Measurements from ENCODE around the gene ZNF765. TPM values are rescaled to one million over a fixed set of nuclear protein-coding genes. Genes with fewer than 3 reads are reported as not detected.
"Not testable (repeated sequence)": the region's sequence is repeated elsewhere in the genome, so short reads cannot be mapped to it uniquely, and the experiment has no call there.

The ZNF765 gene

GRCh38 chr19:53471916-53472315, 77.0 kb downstream of the ZNF765 start:
- Histone ChIP-seq H2AK5ac (ENCODE audit: low read depth, low read length) (no peak overlapping the region), H3K23ac (ENCODE audit: low read depth, low read length, poor library complexity) (no peak overlapping the region), H2AFZ (ENCODE audit: low read length) (no peak overlapping the region), H3K14ac (ENCODE audit: low read length) (no peak overlapping the region), H3K27me3 (ENCODE audit: control insufficient read depth in 3 of 3, insufficient read depth in 3 of 3, low read depth in 1 of 3, low read length in 3 of 3) (no peaks in the 10 kb centered on the region), H3K4me2 (ENCODE audit: insufficient read depth, low read length, poor library complexity, severe bottlenecking) (no peak overlapping the region), H2BK12ac (ENCODE audit: low read length) (no peak overlapping the region), H3K9me3 (replicated peaks in 1 of 2; ENCODE audit: control insufficient read depth in 2 of 2, insufficient read depth in 1 of 2, low read depth in 1 of 2, low read length in 2 of 2) (peaks cover 2 to 22% of the 10 kb centered on the region in 2 donors), H3K4me3 (ENCODE audit: low read length in 2 of 2) (no peak overlapping the region), H3K27ac (replicated peaks; ENCODE audit: low read length) (no peak overlapping the region), H2BK5ac (ENCODE audit: low read length) (no peak overlapping the region), H2BK15ac (ENCODE audit: low read length) (no peak overlapping the region), H3K4me1 (ENCODE audit: control insufficient read depth in 2 of 2, insufficient read depth in 1 of 2, low read depth in 1 of 2, low read length in 2 of 2) (peaks cover 2 to 4% of the 10 kb centered on the region in 2 donors), H3K9ac (ENCODE audit: low read depth, low read length, poor library complexity) (no peak overlapping the region), H4K91ac (ENCODE audit: low read depth, low read length, poor library complexity) (no peak overlapping the region), H2BK120ac (ENCODE audit: low read depth, low read length) (no peak overlapping the region), H3K18ac (ENCODE audit: low read length) (no peak overlapping the region), H3K4ac (ENCODE audit: low read length) (no peak overlapping the region), H3K79me1 (ENCODE audit: low read depth, low read length) (peaks cover 2% of the 10 kb centered on the region), H4K8ac (ENCODE audit: low read depth, low read length) (no peak overlapping the region), H3K36me3 (replicated peaks in 1 of 2; ENCODE audit: control insufficient read depth in 2 of 2, insufficient read depth in 2 of 2, low read length in 2 of 2) (peaks cover 2 to 38% of the 10 kb centered on the region in 2 donors)
- no CpG with 5 or more reads among the region's 7 CpGs for WGBS, 2 donors (ENCODE audit: extremely low coverage in 2 of 2, insufficient read length in 2 of 2, insufficient replicate concordance in 1 of 2)
- DNase-seq (ENCODE audit: low spot score): no peak

- DNase-seq (ENCODE audit: low spot score); H4K91ac ChIP-seq (ENCODE audit: low read depth, low read length, poor library complexity); H2BK15ac ChIP-seq (ENCODE audit: low read length); H3K4me1 ChIP-seq (ENCODE audit: control insufficient read depth in 2 of 2, insufficient read depth in 1 of 2, low read depth in 1 of 2, low read length in 2 of 2); H2AFZ ChIP-seq (ENCODE audit: low read length); H3K23ac ChIP-seq (ENCODE audit: low read depth, low read length, poor library complexity); H2AK5ac ChIP-seq (ENCODE audit: low read depth, low read length); H4K8ac ChIP-seq (ENCODE audit: low read depth, low read length); H3K4me2 ChIP-seq (ENCODE audit: insufficient read depth, low read length, poor library complexity, severe bottlenecking); H3K27ac ChIP-seq (replicated peaks; ENCODE audit: low read length); H3K18ac ChIP-seq (ENCODE audit: low read length); H3K14ac ChIP-seq (ENCODE audit: low read length); H3K4me3 ChIP-seq (ENCODE audit: low read length in 2 of 2); H2BK5ac ChIP-seq (ENCODE audit: low read length); H3K9ac ChIP-seq (ENCODE audit: low read depth, low read length, poor library complexity); H3K79me1 ChIP-seq (ENCODE audit: low read depth, low read length); H2BK120ac ChIP-seq (ENCODE audit: low read depth, low read length); H3K4ac ChIP-seq (ENCODE audit: low read length); H2BK12ac ChIP-seq (ENCODE audit: low read length); H3K27me3 ChIP-seq (ENCODE audit: control insufficient read depth in 3 of 3, insufficient read depth in 3 of 3, low read depth in 1 of 3, low read length in 3 of 3): not testable (repeated sequence)
- Histone ChIP-seq H3K9me3 (replicated peaks in 1 of 2; ENCODE audit: control insufficient read depth in 2 of 2, insufficient read depth in 1 of 2, low read depth in 1 of 2, low read length in 2 of 2) (peaks cover 12 to 42% of the 10 kb centered on the region in 2 donors), H3K36me3 (replicated peaks in 1 of 2; ENCODE audit: control insufficient read depth in 2 of 2, insufficient read depth in 2 of 2, low read length in 2 of 2) (peaks cover 15 to 61% of the 10 kb centered on the region in 2 donors)
- WGBS, 2 donors (ENCODE audit: extremely low coverage in 2 of 2, insufficient read length in 2 of 2, insufficient replicate concordance in 1 of 2): no CpG with 5 or more reads among the region's 1 CpG
These were observed 79.9 kb downstream of the ZNF765 start for GRCh38 chr19:53474832-53475231.

GRCh38 chr19:53475470-53475869, 80.5 kb downstream of the ZNF765 start:
- not testable (repeated sequence) for H3K4ac ChIP-seq (ENCODE audit: low read length); H2BK5ac ChIP-seq (ENCODE audit: low read length); H3K23ac ChIP-seq (ENCODE audit: low read depth, low read length, poor library complexity); H3K79me1 ChIP-seq (ENCODE audit: low read depth, low read length); H2AK5ac ChIP-seq (ENCODE audit: low read depth, low read length); H2AFZ ChIP-seq (ENCODE audit: low read length); H4K91ac ChIP-seq (ENCODE audit: low read depth, low read length, poor library complexity); H3K4me2 ChIP-seq (ENCODE audit: insufficient read depth, low read length, poor library complexity, severe bottlenecking); H3K18ac ChIP-seq (ENCODE audit: low read length); H3K9ac ChIP-seq (ENCODE audit: low read depth, low read length, poor library complexity); H3K27ac ChIP-seq (replicated peaks; ENCODE audit: low read length); H3K14ac ChIP-seq (ENCODE audit: low read length); DNase-seq (ENCODE audit: low spot score); H3K27me3 ChIP-seq (ENCODE audit: control insufficient read depth in 3 of 3, insufficient read depth in 3 of 3, low read depth in 1 of 3, low read length in 3 of 3); H3K4me3 ChIP-seq (ENCODE audit: low read length in 2 of 2); H2BK15ac ChIP-seq (ENCODE audit: low read length); H2BK12ac ChIP-seq (ENCODE audit: low read length); H2BK120ac ChIP-seq (ENCODE audit: low read depth, low read length); H3K4me1 ChIP-seq (ENCODE audit: control insufficient read depth in 2 of 2, insufficient read depth in 1 of 2, low read depth in 1 of 2, low read length in 2 of 2); H4K8ac ChIP-seq (ENCODE audit: low read depth, low read length)
- no CpG with 5 or more reads among the region's 6 CpGs for WGBS, 2 donors (ENCODE audit: extremely low coverage in 2 of 2, insufficient read length in 2 of 2, insufficient replicate concordance in 1 of 2)
- peaks cover 14 to 48% of the 10 kb centered on the region in 2 donors for H3K9me3 ChIP-seq (replicated peaks in 1 of 2; ENCODE audit: control insufficient read depth in 2 of 2, insufficient read depth in 1 of 2, low read depth in 1 of 2, low read length in 2 of 2)
- H3K36me3 ChIP-seq (replicated peaks in 1 of 2; ENCODE audit: control insufficient read depth in 2 of 2, insufficient read depth in 2 of 2, low read length in 2 of 2): peaks cover 17 to 64% of the 10 kb centered on the region in 2 donors

Small RNAs within 50 kb of the gene (small RNA-seq; reads per million reads assigned to genes)
- not detected for gene RPL39P36 (ENCODE audit: insufficient read depth)

Measured in neuronal stem cell (in vitro differentiated cells).